GM23338 (cell line): ENCODE measurements around the gene PSMD11. TPM values are rescaled to one million over a fixed set of nuclear protein-coding genes. Genes with fewer than 3 reads are reported as not detected.

ENCODE experiments used
- ATAC-seq: fragments of 200-7000 bp; cut with Tn5 transposase; 3 replicates; pipeline ENCODE4 v1.9.1; 2020
- DNase-seq: peaks from one replicate; pipeline ENCODE4 v3.0.0-alpha.2; 2015; ENCODE audit warnings: low spot score
- H2AFZ ChIP-seq: fragments of 200-600 bp; sonication (generic); 2 replicates; pipeline ENCODE4 v1.8.0; 2016; ENCODE audit warnings: antibody characterized with exemption, mild to moderate bottlenecking, moderate library complexity
- H3F3A ChIP-seq: fragments of 200-600 bp; sonication (generic); replicated peaks from 2 replicates; pipeline ENCODE4 v1.8.0; 2017; ENCODE audit warnings: antibody characterized with exemption, mixed run types, low read depth
- H3K27ac ChIP-seq: fragments of 200-600 bp; sonication (generic); 2 replicates; pipeline ENCODE4 v1.6.1; 2016; ENCODE audit warnings: low read depth
- H3K27me3 ChIP-seq: fragments of 200-600 bp; sonication (generic); 2 replicates; pipeline ENCODE4 v1.8.0; 2016; ENCODE audit warnings: mild to moderate bottlenecking, mixed run types, moderate library complexity; ENCODE audit not compliant: insufficient read depth
- H3K36me3 ChIP-seq: fragments of 200-600 bp; sonication (generic); 2 replicates; pipeline ENCODE4 v1.8.0; 2016; ENCODE audit warnings: mild to moderate bottlenecking; ENCODE audit not compliant: insufficient read depth
- H3K4me1 ChIP-seq: fragments of 200-600 bp; sonication (generic); 2 replicates; pipeline ENCODE4 v1.8.0; 2016; ENCODE audit warnings: mild to moderate bottlenecking, moderate library complexity; ENCODE audit not compliant: insufficient read depth
- H3K4me2 ChIP-seq: fragments of 200-600 bp; sonication (generic); 2 replicates; pipeline ENCODE4 v1.7.1; 2017; ENCODE audit warnings: mixed run types
- H3K4me3 ChIP-seq: fragments of 200-600 bp; sonication (generic); 2 replicates; pipeline ENCODE4 v1.6.1; 2016; ENCODE audit warnings: mixed run types
- H3K79me2 ChIP-seq: fragments of 200-600 bp; sonication (generic); replicated peaks from 2 replicates; pipeline ENCODE4 v1.8.0; 2017; ENCODE audit warnings: mild to moderate bottlenecking; ENCODE audit not compliant: insufficient read depth
- H3K9me2 ChIP-seq: fragments of 200-600 bp; sonication (generic); 2 replicates; pipeline ENCODE4 v1.8.0; 2017; ENCODE audit not compliant: insufficient read depth
- H4K20me1 ChIP-seq: fragments of 200-600 bp; sonication (generic); replicated peaks from 2 replicates; pipeline ENCODE4 v1.8.0; 2017; ENCODE audit warnings: mild to moderate bottlenecking; ENCODE audit not compliant: insufficient read depth
- H3K27ac Mint-ChIP-seq: 2 replicates; pipeline ENCODE4 v1.8.0; 2020; ENCODE audit warnings: inconsistent platforms, mild to moderate bottlenecking, moderate library complexity, mixed read lengths
- H3K27me3 Mint-ChIP-seq: 3 replicates; pipeline ENCODE4 v1.8.0; 2022; ENCODE audit warnings: low read depth, mild to moderate bottlenecking, moderate library complexity, mixed read lengths, inconsistent platforms; ENCODE audit not compliant: insufficient read depth, poor library complexity
- H3K36me3 Mint-ChIP-seq: 3 replicates; pipeline ENCODE4 v1.8.0; 2021; ENCODE audit warnings: low read depth, mild to moderate bottlenecking, inconsistent platforms, moderate library complexity, mixed read lengths
- H3K4me1 Mint-ChIP-seq: 3 replicates; pipeline ENCODE4 v1.8.0; 2020; ENCODE audit warnings: mild to moderate bottlenecking, inconsistent platforms, mixed read lengths
- H3K4me3 Mint-ChIP-seq: 3 replicates; pipeline ENCODE4 v1.8.0; 2021; ENCODE audit warnings: moderate library complexity, mild to moderate bottlenecking, inconsistent platforms, mixed read lengths
- H3K9me3 Mint-ChIP-seq: 3 replicates; pipeline ENCODE4 v1.8.0; 2020; ENCODE audit warnings: moderate library complexity, mild to moderate bottlenecking, inconsistent platforms, mixed read lengths
- EZH2 ChIP-seq: fragments of 200-600 bp; sonication (generic); IDR thresholded peaks from one replicate; pipeline ENCODE4 v1.8.0; 2017; ENCODE audit warnings: antibody characterized with exemption, mild to moderate bottlenecking, low read depth; ENCODE audit not compliant: unreplicated experiment
- EZH2phosphoT487 ChIP-seq: fragments of 200-600 bp; sonication (generic); IDR thresholded peaks from one replicate; pipeline ENCODE4 v1.8.1; 2018; ENCODE audit warnings: antibody characterized with exemption; ENCODE audit not compliant: unreplicated experiment
- JUNB ChIP-seq: IDR thresholded peaks from one replicate; pipeline ENCODE4 v1.6.1; 2016; ENCODE audit warnings: antibody characterized with exemption; ENCODE audit not compliant: unreplicated experiment
- NANOG ChIP-seq: IDR thresholded peaks from 2 replicates; pipeline ENCODE4 v1.6.1; 2016; ENCODE audit warnings: antibody characterized with exemption, borderline replicate concordance
- POLR2AphosphoS5 ChIP-seq: IDR thresholded peaks from 2 replicates; pipeline ENCODE4 v1.6.1; 2016; ENCODE audit warnings: antibody characterized with exemption, low read depth
- STAT1 ChIP-seq: IDR thresholded peaks from one replicate; pipeline ENCODE4 v1.6.1; 2016; ENCODE audit warnings: antibody characterized with exemption; ENCODE audit not compliant: unreplicated experiment
- ZNF114 ChIP-seq: fragments of 250-450 bp; sonication (Bioruptor Pico); IDR thresholded peaks from 2 replicates; pipeline ENCODE4 v1.5.0; 2020; ENCODE audit warnings: mild to moderate bottlenecking, moderate library complexity
- polyA plus RNA-seq: library from polyadenylated mRNA; unstranded; fragments of >200 nt; fragmentation: Nextera tagmentation; extraction: Ambion mirVana; gene quantifications from 2 replicates; pipeline ENCODE4 v1.2.1, GENCODE V29; 2016
- total RNA-seq: library from RNA; depleted of rRNA; stranded (reverse); fragments of >200 nt; shearing (Covaris generic); gene quantifications from 2 replicates; pipeline ENCODE4 v1.2.3, GENCODE V29; 2014
- TF ChIP-seq, protein P1 (sequence below): IDR thresholded peaks from one replicate; pipeline ENCODE4 v1.6.1; 2018; ENCODE audit warnings: antibody characterized with exemption; ENCODE audit not compliant: unreplicated experiment
- TF ChIP-seq, protein P2 (sequence below): IDR thresholded peaks from 2 replicates; pipeline ENCODE4 v1.6.1; 2016; ENCODE audit warnings: antibody characterized with exemption
- TF ChIP-seq, protein P3 (sequence below): fragments of 250-450 bp; sonication (Bioruptor Pico); IDR thresholded peaks from 2 replicates; pipeline ENCODE4 v1.5.0; 2020; ENCODE audit warnings: mild to moderate bottlenecking, moderate library complexity

Gene PSMD11
- total and polyA plus RNA-seq, 2 experiments from 2014 or later = 180 to 360 TPM

DNA sequence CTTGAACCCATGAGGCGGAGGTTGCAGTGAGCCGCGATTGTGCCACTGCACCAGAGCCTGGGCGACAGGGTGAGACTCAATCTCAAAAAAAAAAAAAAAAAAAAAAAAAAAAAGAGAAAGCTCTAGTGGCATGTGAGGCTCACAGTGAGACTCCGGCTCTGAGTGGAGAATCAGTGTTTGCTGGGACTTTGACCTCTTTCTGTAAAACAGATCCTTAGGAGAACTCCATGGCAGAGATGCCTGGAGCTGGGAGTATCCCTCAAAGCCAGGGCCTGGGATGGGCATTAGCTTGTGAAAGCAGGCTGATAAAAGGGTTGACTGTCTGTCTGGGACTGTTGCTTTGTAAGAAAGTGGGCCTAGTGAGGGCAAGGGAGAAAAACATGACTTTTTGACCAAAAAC, 48.0 kb upstream of the PSMD11 start:
- Histone ChIP-seq H3K4me1 (no peaks in the 10 kb centered on the region), H3K79me2 (no peaks in the 10 kb centered on the region), H3K27ac (0 out of 2 replicates have a peak overlapping the region, but pooled peaks have one; percentile 26), H3K27me3 (no peaks in the 10 kb centered on the region), H3K9me2 (no peaks in the 10 kb centered on the region), H3F3A (0 out of 2 replicates have a peak, but pooled peaks cover 4% of the 10 kb centered on the region), H3K4me2 (no peak overlapping the region), H4K20me1 (peaks cover 17% of the 10 kb centered on the region), H3K36me3 (no peaks in the 10 kb centered on the region), H3K4me3 (no peak overlapping the region), H2AFZ (no peak overlapping the region)
- no peaks in the 10 kb centered on the region for H3K4me1 Mint-ChIP-seq
- no peak overlapping the region for H3K4me3 Mint-ChIP-seq
- no peak overlapping the region for H3K27ac Mint-ChIP-seq
- H3K36me3 Mint-ChIP-seq = peaks cover 3% of the 10 kb centered on the region; the same call in 1 of the 3 replicates
- no peaks in the 10 kb centered on the region; the same call in 2 of the 3 replicates for H3K9me3 Mint-ChIP-seq
- peaks cover under 1% of the 10 kb centered on the region for H3K27me3 Mint-ChIP-seq
- TF ChIP-seq STAT1 = no peak
- TF ChIP-seq JUNB = no peak
- TF ChIP-seq EZH2 = no peak
- no peak for TF ChIP-seq NANOG
- TF ChIP-seq, protein P1, sequence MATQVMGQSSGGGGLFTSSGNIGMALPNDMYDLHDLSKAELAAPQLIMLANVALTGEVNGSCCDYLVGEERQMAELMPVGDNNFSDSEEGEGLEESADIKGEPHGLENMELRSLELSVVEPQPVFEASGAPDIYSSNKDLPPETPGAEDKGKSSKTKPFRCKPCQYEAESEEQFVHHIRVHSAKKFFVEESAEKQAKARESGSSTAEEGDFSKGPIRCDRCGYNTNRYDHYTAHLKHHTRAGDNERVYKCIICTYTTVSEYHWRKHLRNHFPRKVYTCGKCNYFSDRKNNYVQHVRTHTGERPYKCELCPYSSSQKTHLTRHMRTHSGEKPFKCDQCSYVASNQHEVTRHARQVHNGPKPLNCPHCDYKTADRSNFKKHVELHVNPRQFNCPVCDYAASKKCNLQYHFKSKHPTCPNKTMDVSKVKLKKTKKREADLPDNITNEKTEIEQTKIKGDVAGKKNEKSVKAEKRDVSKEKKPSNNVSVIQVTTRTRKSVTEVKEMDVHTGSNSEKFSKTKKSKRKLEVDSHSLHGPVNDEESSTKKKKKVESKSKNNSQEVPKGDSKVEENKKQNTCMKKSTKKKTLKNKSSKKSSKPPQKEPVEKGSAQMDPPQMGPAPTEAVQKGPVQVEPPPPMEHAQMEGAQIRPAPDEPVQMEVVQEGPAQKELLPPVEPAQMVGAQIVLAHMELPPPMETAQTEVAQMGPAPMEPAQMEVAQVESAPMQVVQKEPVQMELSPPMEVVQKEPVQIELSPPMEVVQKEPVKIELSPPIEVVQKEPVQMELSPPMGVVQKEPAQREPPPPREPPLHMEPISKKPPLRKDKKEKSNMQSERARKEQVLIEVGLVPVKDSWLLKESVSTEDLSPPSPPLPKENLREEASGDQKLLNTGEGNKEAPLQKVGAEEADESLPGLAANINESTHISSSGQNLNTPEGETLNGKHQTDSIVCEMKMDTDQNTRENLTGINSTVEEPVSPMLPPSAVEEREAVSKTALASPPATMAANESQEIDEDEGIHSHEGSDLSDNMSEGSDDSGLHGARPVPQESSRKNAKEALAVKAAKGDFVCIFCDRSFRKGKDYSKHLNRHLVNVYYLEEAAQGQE = no peak
- TF ChIP-seq, protein P2, sequence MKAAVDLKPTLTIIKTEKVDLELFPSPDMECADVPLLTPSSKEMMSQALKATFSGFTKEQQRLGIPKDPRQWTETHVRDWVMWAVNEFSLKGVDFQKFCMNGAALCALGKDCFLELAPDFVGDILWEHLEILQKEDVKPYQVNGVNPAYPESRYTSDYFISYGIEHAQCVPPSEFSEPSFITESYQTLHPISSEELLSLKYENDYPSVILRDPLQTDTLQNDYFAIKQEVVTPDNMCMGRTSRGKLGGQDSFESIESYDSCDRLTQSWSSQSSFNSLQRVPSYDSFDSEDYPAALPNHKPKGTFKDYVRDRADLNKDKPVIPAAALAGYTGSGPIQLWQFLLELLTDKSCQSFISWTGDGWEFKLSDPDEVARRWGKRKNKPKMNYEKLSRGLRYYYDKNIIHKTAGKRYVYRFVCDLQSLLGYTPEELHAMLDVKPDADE = no peak
- no peak for TF ChIP-seq ZNF114 (CRISPR knock-in tag)
- TF ChIP-seq POLR2AphosphoS5 = no peak
- TF ChIP-seq EZH2phosphoT487 = no peak
- TF ChIP-seq, protein P3, sequence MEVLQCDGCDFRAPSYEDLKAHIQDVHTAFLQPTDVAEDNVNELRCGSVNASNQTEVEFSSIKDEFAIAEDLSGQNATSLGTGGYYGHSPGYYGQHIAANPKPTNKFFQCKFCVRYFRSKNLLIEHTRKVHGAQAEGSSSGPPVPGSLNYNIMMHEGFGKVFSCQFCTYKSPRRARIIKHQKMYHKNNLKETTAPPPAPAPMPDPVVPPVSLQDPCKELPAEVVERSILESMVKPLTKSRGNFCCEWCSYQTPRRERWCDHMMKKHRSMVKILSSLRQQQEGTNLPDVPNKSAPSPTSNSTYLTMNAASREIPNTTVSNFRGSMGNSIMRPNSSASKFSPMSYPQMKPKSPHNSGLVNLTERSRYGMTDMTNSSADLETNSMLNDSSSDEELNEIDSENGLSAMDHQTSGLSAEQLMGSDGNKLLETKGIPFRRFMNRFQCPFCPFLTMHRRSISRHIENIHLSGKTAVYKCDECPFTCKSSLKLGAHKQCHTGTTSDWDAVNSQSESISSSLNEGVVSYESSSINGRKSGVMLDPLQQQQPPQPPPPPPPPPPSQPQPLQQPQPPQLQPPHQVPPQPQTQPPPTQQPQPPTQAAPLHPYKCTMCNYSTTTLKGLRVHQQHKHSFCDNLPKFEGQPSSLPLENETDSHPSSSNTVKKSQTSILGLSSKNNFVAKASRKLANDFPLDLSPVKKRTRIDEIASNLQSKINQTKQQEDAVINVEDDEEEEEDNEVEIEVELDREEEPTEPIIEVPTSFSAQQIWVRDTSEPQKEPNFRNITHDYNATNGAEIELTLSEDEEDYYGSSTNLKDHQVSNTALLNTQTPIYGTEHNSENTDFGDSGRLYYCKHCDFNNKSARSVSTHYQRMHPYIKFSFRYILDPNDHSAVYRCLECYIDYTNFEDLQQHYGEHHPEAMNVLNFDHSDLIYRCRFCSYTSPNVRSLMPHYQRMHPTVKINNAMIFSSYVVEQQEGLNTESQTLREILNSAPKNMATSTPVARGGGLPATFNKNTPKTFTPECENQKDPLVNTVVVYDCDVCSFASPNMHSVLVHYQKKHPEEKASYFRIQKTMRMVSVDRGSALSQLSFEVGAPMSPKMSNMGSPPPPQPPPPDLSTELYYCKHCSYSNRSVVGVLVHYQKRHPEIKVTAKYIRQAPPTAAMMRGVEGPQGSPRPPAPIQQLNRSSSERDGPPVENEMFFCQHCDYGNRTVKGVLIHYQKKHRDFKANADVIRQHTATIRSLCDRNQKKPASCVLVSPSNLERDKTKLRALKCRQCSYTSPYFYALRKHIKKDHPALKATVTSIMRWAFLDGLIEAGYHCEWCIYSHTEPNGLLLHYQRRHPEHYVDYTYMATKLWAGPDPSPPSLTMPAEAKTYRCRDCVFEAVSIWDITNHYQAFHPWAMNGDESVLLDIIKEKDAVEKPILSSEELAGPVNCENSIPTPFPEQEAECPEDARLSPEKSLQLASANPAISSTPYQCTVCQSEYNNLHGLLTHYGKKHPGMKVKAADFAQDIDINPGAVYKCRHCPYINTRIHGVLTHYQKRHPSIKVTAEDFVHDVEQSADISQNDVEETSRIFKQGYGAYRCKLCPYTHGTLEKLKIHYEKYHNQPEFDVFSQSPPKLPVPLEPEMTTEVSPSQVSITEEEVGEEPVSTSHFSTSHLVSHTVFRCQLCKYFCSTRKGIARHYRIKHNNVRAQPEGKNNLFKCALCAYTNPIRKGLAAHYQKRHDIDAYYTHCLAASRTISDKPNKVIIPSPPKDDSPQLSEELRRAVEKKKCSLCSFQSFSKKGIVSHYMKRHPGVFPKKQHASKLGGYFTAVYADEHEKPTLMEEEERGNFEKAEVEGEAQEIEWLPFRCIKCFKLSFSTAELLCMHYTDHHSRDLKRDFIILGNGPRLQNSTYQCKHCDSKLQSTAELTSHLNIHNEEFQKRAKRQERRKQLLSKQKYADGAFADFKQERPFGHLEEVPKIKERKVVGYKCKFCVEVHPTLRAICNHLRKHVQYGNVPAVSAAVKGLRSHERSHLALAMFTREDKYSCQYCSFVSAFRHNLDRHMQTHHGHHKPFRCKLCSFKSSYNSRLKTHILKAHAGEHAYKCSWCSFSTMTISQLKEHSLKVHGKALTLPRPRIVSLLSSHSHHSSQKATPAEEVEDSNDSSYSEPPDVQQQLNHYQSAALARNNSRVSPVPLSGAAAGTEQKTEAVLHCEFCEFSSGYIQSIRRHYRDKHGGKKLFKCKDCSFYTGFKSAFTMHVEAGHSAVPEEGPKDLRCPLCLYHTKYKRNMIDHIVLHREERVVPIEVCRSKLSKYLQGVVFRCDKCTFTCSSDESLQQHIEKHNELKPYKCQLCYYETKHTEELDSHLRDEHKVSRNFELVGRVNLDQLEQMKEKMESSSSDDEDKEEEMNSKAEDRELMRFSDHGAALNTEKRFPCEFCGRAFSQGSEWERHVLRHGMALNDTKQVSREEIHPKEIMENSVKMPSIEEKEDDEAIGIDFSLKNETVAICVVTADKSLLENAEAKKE (CRISPR knock-in tag) = no peak
- DNase-seq = no peak
- no peak; the same call in 2 of the 3 replicates for ATAC-seq
